ENCODE data around the gene APBA1.

- no peak for TF ChIP-seq POLR2AphosphoS5 (IDR thresholded peaks at IDR 0.05)
- TF ChIP-seq CTCF (IDR thresholded peaks at IDR 0.05), result no peak
Measured at GRCh38 chr9:69593301-69593700, 78.9 kb downstream of the APBA1 start.

All from esophagus muscularis mucosa (tissue), 3 donors.